KOPT-K1 (cell line): Measurements from ENCODE around the gene RAPGEF5.

ENCODE experiments used
- H3K27ac ChIP-seq: fragments of 200-600 bp; sonication (generic); 2 replicates; pipeline ENCODE4 v1.5.1; 2016; ENCODE audit warnings: antibody characterized with exemption, mild to moderate bottlenecking, low read depth, low read length; ENCODE audit not compliant: poor library complexity, severe bottlenecking
- H3K36me3 ChIP-seq: fragments of 200-600 bp; sonication (generic); 2 replicates; pipeline ENCODE4 v1.5.1; 2017; ENCODE audit warnings: antibody characterized with exemption, mild to moderate bottlenecking, low read length, moderate library complexity; ENCODE audit not compliant: insufficient read depth
- H3K9me3 ChIP-seq: fragments of 200-600 bp; sonication (generic); 2 replicates; pipeline ENCODE4 v1.5.1; 2017; ENCODE audit warnings: antibody characterized with exemption, low read length, mild to moderate bottlenecking; ENCODE audit not compliant: insufficient read depth, poor library complexity, severe bottlenecking

RAPGEF5 gene

GRCh38 chr7:22230238-22230637, 126.7 kb downstream of the RAPGEF5 start:
- peaks cover 4% of the 10 kb centered on the region; the same call in 1 of the 2 replicates for H3K36me3 ChIP-seq
- no peak overlapping the region for H3K27ac ChIP-seq
- no peaks in the 10 kb centered on the region for H3K9me3 ChIP-seq

DNA sequence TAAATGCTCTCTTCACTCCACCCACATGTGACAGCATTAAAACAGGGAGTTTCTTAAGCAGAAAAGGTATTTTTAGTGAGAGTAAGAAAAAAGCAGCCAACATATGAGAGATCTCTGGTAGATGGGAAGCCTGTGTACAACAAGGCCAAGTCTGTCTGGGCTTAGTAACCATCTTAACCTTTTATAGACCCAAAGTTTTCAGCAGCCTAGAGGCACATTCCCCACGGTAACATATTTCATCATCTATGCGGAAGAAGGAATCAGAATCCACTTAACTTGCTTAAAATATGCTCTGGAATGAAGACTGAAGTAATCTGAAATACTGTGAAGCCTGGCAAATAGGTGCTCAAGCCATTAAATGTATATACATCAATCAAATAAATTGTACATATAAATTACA, 127.8 kb downstream of the RAPGEF5 start:
- H3K27ac ChIP-seq = no peak overlapping the region
- H3K36me3 ChIP-seq = peaks cover 4% of the 10 kb centered on the region; the same call in 1 of the 2 replicates
- H3K9me3 ChIP-seq = no peaks in the 10 kb centered on the region

- Histone ChIP-seq H3K9me3 (peaks cover 16% of the 10 kb centered on the region), H3K27ac (no peak overlapping the region), H3K36me3 (peaks cover 26% of the 10 kb centered on the region)
Measured at GRCh38 chr7:22223807-22224206, 133.1 kb downstream of the RAPGEF5 start.

GRCh38 chr7:22220941-22221340, 136.0 kb downstream of the RAPGEF5 start:
- Histone ChIP-seq H3K9me3 (peaks cover 16% of the 10 kb centered on the region), H3K27ac (no peak overlapping the region), H3K36me3 (peaks cover 34% of the 10 kb centered on the region)

- Histone ChIP-seq H3K36me3 (peaks cover 34% of the 10 kb centered on the region), H3K9me3 (peaks cover 16% of the 10 kb centered on the region), H3K27ac (no peak overlapping the region)
Measured at GRCh38 chr7:22219739-22220493, 137.0 kb downstream of the RAPGEF5 start.

- Histone ChIP-seq H3K36me3 (peaks cover 34% of the 10 kb centered on the region), H3K9me3 (peaks cover 16% of the 10 kb centered on the region), H3K27ac (no peak overlapping the region)
Measured at GRCh38 chr7:22219036-22219435, 137.9 kb downstream of the RAPGEF5 start.

DNA sequence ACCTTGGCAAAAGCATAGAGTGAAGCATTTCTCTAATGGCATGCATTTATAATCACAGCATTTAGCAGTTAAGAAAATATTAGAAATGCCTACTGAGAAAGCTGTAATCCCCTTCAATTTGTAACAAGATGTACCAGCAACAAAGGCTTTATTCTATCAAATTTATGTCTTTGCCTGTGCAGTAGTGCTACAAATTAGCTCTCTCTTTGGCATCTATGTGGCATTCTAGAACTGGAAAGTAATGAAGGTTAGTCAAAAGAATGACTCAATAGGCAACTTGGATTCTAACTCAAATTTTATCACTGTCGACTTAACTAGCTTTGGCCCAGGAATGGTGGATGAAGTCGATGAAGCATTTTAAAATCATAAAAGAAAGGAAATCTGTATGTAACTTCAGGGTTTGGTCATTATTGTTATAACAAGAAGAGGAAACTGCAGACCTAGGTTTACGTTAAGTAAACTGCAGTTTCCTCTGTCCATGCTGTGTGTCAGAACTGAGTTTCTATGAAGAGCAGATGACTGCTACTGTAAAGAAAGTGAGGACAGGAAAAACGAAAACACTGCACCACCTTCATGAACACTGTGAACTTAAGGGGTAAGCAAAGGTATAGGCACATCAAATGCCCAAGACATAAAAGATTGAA, 140.0 kb downstream of the RAPGEF5 start:
- Histone ChIP-seq H3K27ac (no peak overlapping the region), H3K9me3 (peaks cover 9% of the 10 kb centered on the region), H3K36me3 (peaks cover 15% of the 10 kb centered on the region)

DNA sequence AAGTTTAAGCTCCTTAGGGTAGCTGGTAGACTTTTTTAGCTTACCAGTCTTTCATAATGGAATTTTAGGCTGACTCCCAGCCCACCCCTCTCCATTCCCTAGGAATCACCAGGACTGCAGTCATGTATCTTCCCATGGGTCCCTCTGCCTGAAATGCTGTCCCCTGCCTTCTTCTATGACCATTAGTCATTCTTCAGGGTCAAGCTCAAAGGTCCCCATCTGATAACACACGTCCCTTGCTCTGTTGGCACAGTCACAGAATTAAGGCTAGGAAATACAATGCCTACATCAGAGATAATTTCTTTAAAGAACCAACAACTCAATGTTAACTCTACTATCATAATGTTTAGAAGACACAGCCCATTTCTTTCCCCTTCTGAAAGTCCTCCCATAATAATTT, 140.6 kb downstream of the RAPGEF5 start:
- peaks cover 3% of the 10 kb centered on the region for H3K9me3 ChIP-seq
- peaks cover 14% of the 10 kb centered on the region for H3K36me3 ChIP-seq
- no peak overlapping the region for H3K27ac ChIP-seq

DNA sequence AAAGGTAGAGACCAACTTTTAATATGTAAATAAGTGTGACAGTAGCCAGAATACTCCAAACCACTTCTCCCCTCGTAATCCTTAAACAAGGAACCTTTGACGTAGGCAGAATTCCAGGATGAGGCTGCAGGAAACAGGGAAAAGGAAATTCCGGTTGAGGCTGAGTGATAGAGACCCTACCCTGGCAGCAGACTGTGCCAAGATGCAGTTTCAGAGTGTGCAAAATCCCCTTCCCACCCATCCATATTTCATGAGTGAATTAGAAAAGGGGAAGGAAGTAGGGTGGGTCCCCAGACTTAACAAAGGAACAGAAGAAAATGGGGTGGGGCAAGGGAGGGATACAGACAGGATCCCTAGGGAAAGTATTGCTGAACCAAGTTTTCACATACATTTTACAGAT, 143.0 kb downstream of the RAPGEF5 start:
- H3K27ac ChIP-seq = no peak overlapping the region
- H3K9me3 ChIP-seq = no peaks in the 10 kb centered on the region
- peaks cover 10% of the 10 kb centered on the region for H3K36me3 ChIP-seq

- peaks cover under 1% of the 10 kb centered on the region for H3K36me3 ChIP-seq
- H3K27ac ChIP-seq = no peak overlapping the region
- H3K9me3 ChIP-seq = no peaks in the 10 kb centered on the region
Measured at GRCh38 chr7:22213081-22213480, 143.9 kb downstream of the RAPGEF5 start.

DNA sequence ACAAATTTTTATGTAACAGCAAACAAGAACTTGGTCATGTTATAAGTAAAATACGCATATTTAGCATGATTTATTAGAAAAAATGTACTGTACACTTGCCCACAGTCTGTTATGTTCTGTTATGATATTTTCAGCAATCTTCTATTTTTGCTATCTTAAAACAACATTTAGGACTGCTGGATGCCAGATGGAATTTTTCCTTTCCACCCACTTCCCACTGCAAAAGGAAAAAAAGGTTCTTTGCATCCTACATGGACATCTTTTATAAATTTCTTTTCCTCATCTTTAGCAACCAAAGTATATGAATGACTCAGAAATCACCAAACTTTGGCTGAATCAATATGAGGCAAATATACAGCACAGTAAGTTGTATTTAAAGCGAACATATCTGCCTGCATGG, 146.0 kb downstream of the RAPGEF5 start:
- H3K36me3 ChIP-seq = no peaks in the 10 kb centered on the region
- no peaks in the 10 kb centered on the region for H3K9me3 ChIP-seq
- no peak overlapping the region for H3K27ac ChIP-seq

GRCh38 chr7:22210355-22210754, 146.6 kb downstream of the RAPGEF5 start:
- no peaks in the 10 kb centered on the region for H3K36me3 ChIP-seq
- no peak overlapping the region for H3K27ac ChIP-seq
- H3K9me3 ChIP-seq = no peaks in the 10 kb centered on the region

- Histone ChIP-seq H3K27ac (no peak overlapping the region), H3K36me3 (no peaks in the 10 kb centered on the region)
Measured at GRCh38 chr7:22208799-22209198, 148.2 kb downstream of the RAPGEF5 start.

DNA sequence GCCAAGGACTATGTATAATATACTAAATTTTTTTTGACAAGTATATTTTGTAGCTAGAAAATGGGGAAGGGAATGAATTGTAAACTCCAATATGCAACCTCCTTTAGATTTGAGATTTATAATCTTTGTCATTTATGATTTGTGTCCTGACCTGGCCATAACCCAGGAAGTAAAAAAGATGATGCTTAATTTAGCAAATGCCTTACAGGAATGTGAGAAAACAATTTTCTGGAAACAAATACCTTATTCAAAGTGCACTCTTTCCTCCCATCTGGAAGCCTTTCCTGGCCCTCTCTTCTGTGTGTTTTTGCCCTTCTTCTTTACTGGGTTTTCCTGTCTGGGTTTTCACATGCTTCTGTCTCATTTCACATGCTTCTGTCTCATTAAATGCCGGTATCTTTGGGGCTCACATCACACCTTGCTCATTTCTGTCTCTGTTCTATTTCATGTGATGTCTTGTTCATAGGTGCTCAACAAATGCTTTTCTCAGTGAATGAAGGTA, 149.2 kb downstream of the RAPGEF5 start:
- no peaks in the 10 kb centered on the region for H3K9me3 ChIP-seq
- peaks cover 10% of the 10 kb centered on the region for H3K36me3 ChIP-seq
- no peak overlapping the region for H3K27ac ChIP-seq

More at GRCh38 chr7:22208799-22209198, 148.2 kb downstream of the RAPGEF5 start:
- no peaks in the 10 kb centered on the region for H3K9me3 ChIP-seq

- H3K9me3 ChIP-seq = no peaks in the 10 kb centered on the region
- H3K36me3 ChIP-seq = peaks cover 28% of the 10 kb centered on the region
Measured at GRCh38 chr7:22205631-22206030, 151.3 kb downstream of the RAPGEF5 start.

More at GRCh38 chr7:22205631-22206030, 151.3 kb downstream of the RAPGEF5 start:
- H3K27ac ChIP-seq = no peak overlapping the region
